ENCODE data around the gene RRBP1. TPM values are rescaled to one million over a fixed set of nuclear protein-coding genes. Genes with fewer than 3 reads are reported as not detected.

Gene RRBP1
- total RNA-seq, 2 experiments from 2014 or later = 48.0 to 51.0 TPM

- ATAC-seq (ENCODE audit: low read depth) = no peak
- Mint-ChIP-seq H3K9me3 (peaks cover 3% of the 10 kb centered on the region), H3K27ac (peak overlapping the region; percentile 43), H3K4me3 (peak overlapping the region; percentile 43), H3K36me3 (peaks cover 4% of the 10 kb centered on the region), H3K27me3 (peaks cover 22% of the 10 kb centered on the region), H3K4me1 (peaks cover 13% of the 10 kb centered on the region)
- DNase-seq = no peak
- POLR2A ChIA-PET = no interaction called here
Measured at GRCh38 chr20:17568045-17568788, 113.8 kb downstream of the RRBP1 start.

DNA sequence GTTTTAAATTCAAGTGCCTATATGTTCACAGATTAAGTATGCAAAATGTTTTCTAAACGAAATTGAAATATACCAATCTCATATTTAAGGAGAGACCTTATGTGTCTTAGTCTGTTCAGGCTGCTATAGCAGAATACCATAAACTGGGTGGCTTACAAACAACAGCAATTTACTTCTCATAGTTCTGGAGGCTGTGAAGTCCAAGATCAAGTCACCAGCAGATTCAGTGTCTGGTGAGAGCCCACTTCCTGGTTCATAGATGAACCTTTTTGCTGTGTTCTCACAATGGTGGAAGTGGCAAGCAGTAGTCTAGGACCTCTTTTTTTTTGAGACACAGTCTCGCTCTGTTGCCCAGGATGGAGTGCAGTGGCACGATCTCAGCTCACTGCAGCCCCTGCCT, 115.7 kb downstream of the RRBP1 start:
- peaks cover 2% of the 10 kb centered on the region for H3K36me3 Mint-ChIP-seq
- H3K4me3 Mint-ChIP-seq = no peak overlapping the region
- POLR2A ChIA-PET = no interaction called here
- H3K27me3 Mint-ChIP-seq = peaks cover 23% of the 10 kb centered on the region
- ATAC-seq (ENCODE audit: low read depth) = no peak
- H3K27ac Mint-ChIP-seq = no peak overlapping the region
- no peak for DNase-seq
- peaks cover 3% of the 10 kb centered on the region for H3K9me3 Mint-ChIP-seq
- H3K4me1 Mint-ChIP-seq = peaks cover 5% of the 10 kb centered on the region

GRCh38 chr20:17565169-17565845, 116.7 kb downstream of the RRBP1 start:
- Mint-ChIP-seq H3K9me3 (peaks cover 3% of the 10 kb centered on the region), H3K4me3 (no peak overlapping the region), H3K4me1 (no peaks in the 10 kb centered on the region), H3K27me3 (peaks cover 28% of the 10 kb centered on the region), H3K27ac (no peak overlapping the region), H3K36me3 (peaks cover 2% of the 10 kb centered on the region)
- ATAC-seq (ENCODE audit: low read depth) (no peak), DNase-seq (no peak)
- POLR2A ChIA-PET = interaction anchor here (0.7 kb wide), 1 partner anchor 333 kb away, joined by 4 read pairs; no protein-coding TSS in a partner anchor

Other genes with a start within 250 kb of the RRBP1 start
- gene BFSP1, start 150.9 kb downstream of the RRBP1 start, total RNA-seq = under 1 TPM; 0.17 to 0.36 TPM
- gene DSTN, start 112.2 kb downstream of the RRBP1 start, total RNA-seq = 10 to 100 TPM; 41.7 to 47.5 TPM
- gene BANF2, start 17.7 kb upstream of the RRBP1 start, total RNA-seq = not detected